VCaP (cell line): ENCODE data around the gene TBC1D25.

Experiments used
- H3K27ac ChIP-seq: fragments of 450-650 bp; 2 replicates; pipeline ENCODE4 v1.5.1; 2017
- CTCF ChIP-seq: fragments of 450-650 bp; conservative IDR thresholded peaks from 2 replicates; pipeline ENCODE4 v1.5.1; 2017; ENCODE audit warnings: mild to moderate bottlenecking, moderate library complexity

TBC1D25 gene

GRCh38 chrX:48584698-48585097 is 45.2 kb downstream of the TBC1D25 start:
- TF ChIP-seq CTCF, result no peak
- no peak overlapping the region for H3K27ac ChIP-seq

- no peak for TF ChIP-seq CTCF
- H3K27ac ChIP-seq, result peak overlapping the region; percentile 36; the same call in 1 of the 2 replicates
Measured at GRCh38 chrX:48589482-48590162, 50.1 kb downstream of the TBC1D25 start.

- H3K27ac ChIP-seq, result peak overlapping the region; percentile 36; the same call in 1 of the 2 replicates
Measured at GRCh38 chrX:48590203-48591103, 50.9 kb downstream of the TBC1D25 start.

GRCh38 chrX:48591255-48591791 is 51.8 kb downstream of the TBC1D25 start:
- H3K27ac ChIP-seq, result no peak overlapping the region

More at GRCh38 chrX:48590203-48591103, 50.9 kb downstream of the TBC1D25 start:
- no peak for TF ChIP-seq CTCF

GRCh38 chrX:48592971-48593370 is 53.5 kb downstream of the TBC1D25 start:
- H3K27ac ChIP-seq, result no peak overlapping the region
- no peak for TF ChIP-seq CTCF

More at GRCh38 chrX:48591255-48591791, 51.8 kb downstream of the TBC1D25 start:
- TF ChIP-seq CTCF, result no peak

GRCh38 chrX:48595929-48596328 is 56.4 kb downstream of the TBC1D25 start:
- TF ChIP-seq CTCF, result no peak
- H3K27ac ChIP-seq, result peak overlapping the region; percentile 83
